H1 (cell line): ENCODE data around the gene PBX3. TPM values are rescaled to one million over a fixed set of nuclear protein-coding genes. Genes with fewer than 3 reads are reported as not detected.

Source experiments
- CTCF ChIP-seq, 3 experiments: IDR thresholded peaks; 1 replicate in 2 of 3; 2 replicates in 1 of 3; pipeline versions ENCODE4 v1.5.1 to v1.6.1; 2011; ENCODE audit warnings: low read length in 3 of 3, mild to moderate bottlenecking in 3 of 3, inconsistent platforms in 2 of 3, low read depth in 1 of 3, moderate library complexity in 1 of 3; ENCODE audit not compliant: insufficient read depth in 1 of 3; ENCODE audit errors: control extremely low read depth in 1 of 3
- E2F6 ChIP-seq: IDR thresholded peaks from 2 replicates; pipeline ENCODE4 v1.6.1; 2012; ENCODE audit warnings: inconsistent platforms
- KDM1A ChIP-seq: fragments of 200-600, 300-600 bp; sonication (generic); IDR thresholded peaks from 2 replicates; pipeline ENCODE4 v1.7.1; 2016; ENCODE audit warnings: mild to moderate bottlenecking, low read length, borderline replicate concordance
- SIX5 ChIP-seq: IDR thresholded peaks from 2 replicates; pipeline ENCODE4 v1.6.1; 2011; ENCODE audit warnings: mild to moderate bottlenecking, low read depth, low read length
- SRF ChIP-seq: IDR thresholded peaks from 2 replicates; pipeline ENCODE4 v1.6.1; 2011; ENCODE audit warnings: mild to moderate bottlenecking, low read depth, low read length, moderate library complexity
- ZNF274 ChIP-seq: IDR thresholded peaks from 2 replicates; pipeline ENCODE4 v1.7.0; 2012; ENCODE audit warnings: low read length, borderline replicate concordance; ENCODE audit errors: extremely low read depth
- polyA plus RNA-seq, 7 experiments: library from polyadenylated mRNA; depleted of rRNA in 3 of 7; stranded (reverse) in 5 of 7; unstranded in 2 of 7; fragments of >200 nt in 5 of 7; fragments of 200-250 nt in 2 of 7; gene quantifications; 1 replicate in 5 of 7; 2 replicates in 1 of 7; 4 replicates in 1 of 7; pipeline versions ENCODE4 v1.2.1 to v1.2.3, GENCODE V29; 2011 to 2013; ENCODE audit warnings: missing spikeins in 2 of 7, mixed read lengths in 2 of 7
- total RNA-seq: library from RNA; stranded (reverse); fragmentation: NEBNext Ultra II Directional; extraction: Animal tissue kit (Norgen Biotek cat#: 25700); gene quantifications from 2 replicates; pipeline ENCODE4 v1.2.1, GENCODE V29; 2021

Gene PBX3
- total and polyA plus RNA-seq, 2 of the 8 experiments (the other 6 are each of a cell fraction or from before 2014, with no cell fraction given), result 22.7 to 44.3 TPM

GRCh38 chr9:126009047-126009446 lies 261.9 kb downstream of the PBX3 start (continued):
- no peak for TF ChIP-seq E2F6
- no peak for TF ChIP-seq SRF
- TF ChIP-seq SIX5, result no peak
- TF ChIP-seq ZNF274, result no peak
- TF ChIP-seq CTCF (IDR thresholded peaks at IDR 0.05; ENCODE audit: control extremely low read depth in 1 of 3, insufficient read depth in 1 of 3, low read depth in 1 of 3, low read length in 3 of 3), result peak; percentile 37 to 77 (median 66)
- no peak for TF ChIP-seq KDM1A
